Right lung (tissue), 5 donors: ENCODE measurements around the gene SH3PXD2B. TPM values are rescaled to one million over a fixed set of nuclear protein-coding genes. Genes with fewer than 3 reads are reported as not detected.
"Not testable (repeated sequence)": the region's sequence is repeated elsewhere in the genome, so short reads cannot be mapped to it uniquely, and the experiment has no call there.

ENCODE experiments used
- DNase-seq, 2 donors: peaks; one replicate each; pipeline ENCODE4 v3.0.0-alpha.2; 2013
- polyA plus RNA-seq, 5 donors: library from polyadenylated mRNA; unstranded; fragments of 120-200 nt; gene quantifications; one replicate each; pipeline versions ENCODE4 v1.2.1 to v1.2.3, GENCODE V29; 2013; ENCODE audit warnings: inconsistent platforms in 1 of 5, low replicate concordance in 1 of 5; ENCODE audit not compliant: insufficient read length in 5 of 5, insufficient read depth in 1 of 5

SH3PXD2B gene
- polyA plus RNA-seq, 5 donors, result 32.1 to 43.5 (median 37.5) TPM

DNA sequence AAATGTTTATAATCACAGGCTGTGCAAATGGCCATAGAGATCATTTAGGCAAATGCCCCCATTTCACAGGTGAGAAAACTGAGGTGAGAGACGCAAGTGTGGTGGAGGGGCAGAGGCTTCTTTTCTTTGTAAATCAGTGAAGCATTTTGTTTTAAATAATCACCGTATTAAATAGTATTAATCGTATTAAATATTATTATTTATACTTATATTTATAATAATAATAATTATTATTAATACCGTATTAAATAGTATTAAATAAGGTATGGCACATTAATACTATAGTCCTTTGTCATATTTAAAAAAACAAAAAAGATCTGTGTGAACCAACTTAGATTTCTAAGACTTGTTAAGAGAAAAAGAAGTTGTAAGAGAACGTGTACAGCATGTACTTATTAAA lies 32.6 kb upstream of the SH3PXD2B start:
- DNase-seq, result no peak

- DNase-seq, result no peak
These were observed 32.1 kb upstream of the SH3PXD2B start for GRCh38 chr5:172486451-172486850.

DNA sequence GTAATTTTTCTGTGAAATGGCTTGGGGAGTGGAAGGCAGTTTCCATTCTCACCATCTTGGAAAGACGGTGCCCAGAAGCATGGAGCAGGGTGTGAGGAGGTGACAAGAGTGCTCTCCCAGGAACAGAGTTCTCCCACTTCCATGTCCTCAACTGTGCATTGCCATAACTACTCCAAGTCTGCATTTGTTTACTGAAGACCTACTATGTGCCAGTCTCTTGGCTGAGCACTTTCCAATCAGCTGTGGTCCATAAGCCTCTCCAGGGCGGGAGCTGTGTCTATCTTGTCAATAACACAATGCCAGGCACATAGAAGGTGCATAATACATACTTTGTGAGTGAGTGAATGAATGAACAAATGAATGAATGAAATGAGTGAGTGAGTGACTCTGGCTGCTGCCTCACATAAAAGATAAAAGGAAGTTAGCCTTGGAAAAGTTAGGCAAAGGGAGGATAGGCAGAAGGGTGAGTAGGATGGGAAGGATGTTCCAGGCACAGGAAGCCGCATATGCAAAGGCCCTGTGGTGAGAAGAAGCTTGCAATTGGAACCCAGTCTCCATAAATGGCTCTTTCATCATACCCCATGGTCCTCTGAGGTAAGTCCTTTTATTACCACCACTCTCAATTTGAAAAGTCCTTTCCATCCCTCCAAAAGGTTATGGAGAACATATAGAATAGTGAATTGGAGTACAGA lies 31.3 kb upstream of the SH3PXD2B start:
- DNase-seq, result no peak

DNA sequence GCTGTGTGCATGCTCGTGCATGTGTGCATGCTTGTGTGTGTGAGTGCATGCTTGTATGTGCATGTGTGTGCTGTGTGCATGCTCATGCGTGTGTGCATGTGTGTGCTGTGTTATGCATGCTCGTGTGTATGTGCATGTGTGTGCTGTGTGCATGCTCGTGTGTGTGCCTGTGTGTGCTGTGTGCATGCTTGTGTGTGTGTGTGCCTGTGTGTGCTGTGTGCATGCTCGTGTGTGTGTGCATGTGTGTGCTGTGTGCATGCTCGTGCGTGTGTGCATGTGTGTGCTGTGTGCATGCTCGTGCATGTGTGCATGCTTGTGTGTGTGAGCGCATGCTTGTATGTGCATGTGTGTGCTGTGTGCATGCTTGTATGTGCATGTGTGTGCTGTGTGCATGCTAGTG lies 30.3 kb upstream of the SH3PXD2B start:
- no peak for DNase-seq

- no peak for DNase-seq
These were observed 28.1 kb upstream of the SH3PXD2B start for GRCh38 chr5:172482156-172483020.

- no peak for DNase-seq
These were observed 26.9 kb upstream of the SH3PXD2B start for GRCh38 chr5:172481011-172481800.

GRCh38 chr5:172479784-172480115 lies 25.4 kb upstream of the SH3PXD2B start:
- no peak for DNase-seq

DNA sequence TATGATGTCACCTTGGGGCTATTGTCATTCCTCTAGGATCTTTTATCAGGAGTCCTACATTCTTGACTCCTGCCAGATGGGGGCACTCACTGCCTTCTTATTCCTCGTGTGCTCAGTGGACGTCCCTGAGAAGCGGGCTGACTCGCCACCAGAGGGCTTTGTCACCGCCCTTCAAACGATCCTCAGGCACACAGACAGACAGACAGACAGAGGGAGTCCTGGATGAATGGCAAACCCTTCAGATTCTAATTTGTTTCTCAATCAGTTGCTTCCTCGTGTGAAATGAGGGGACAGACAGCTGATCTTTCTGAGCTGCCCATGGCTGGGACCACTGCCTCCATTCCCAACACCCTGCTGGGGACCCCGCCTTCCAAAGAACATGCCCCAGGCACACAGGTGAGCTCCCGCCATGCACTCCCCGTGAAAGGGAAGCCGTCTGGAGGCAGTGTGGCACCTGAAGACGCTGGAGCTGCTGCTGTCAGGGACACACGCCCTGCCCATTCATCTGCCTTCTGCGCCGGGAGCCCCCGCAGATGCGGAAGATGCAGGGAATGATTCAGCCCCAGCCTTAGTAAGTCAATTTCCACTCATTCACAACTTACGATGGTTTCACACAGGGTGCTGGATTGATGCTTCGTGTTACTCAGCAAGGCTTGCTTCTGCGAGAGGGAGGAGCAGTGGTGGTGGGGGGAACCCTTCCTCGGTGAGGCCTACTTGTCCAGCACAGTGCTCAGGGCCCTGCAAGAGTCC lies 24.9 kb upstream of the SH3PXD2B start:
- DNase-seq, result peak; percentile 76 to 83

DNA sequence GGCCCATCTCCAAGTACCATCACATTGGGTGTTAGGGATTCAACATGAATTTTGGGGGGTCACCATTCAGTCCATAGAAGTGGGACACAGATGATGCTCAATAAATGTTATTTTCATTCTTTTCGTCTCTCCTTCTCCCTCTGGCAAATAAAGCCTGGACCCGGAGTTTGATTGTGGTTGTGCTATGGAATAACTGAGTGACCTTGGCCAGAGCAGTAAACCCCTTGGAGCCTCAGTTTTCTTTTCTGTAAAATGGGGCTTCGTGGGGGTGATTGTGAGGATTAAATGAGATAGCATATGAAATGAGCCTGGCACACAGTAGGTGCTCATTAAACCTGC lies 24.3 kb upstream of the SH3PXD2B start:
- DNase-seq, result not testable (repeated sequence)

DNA sequence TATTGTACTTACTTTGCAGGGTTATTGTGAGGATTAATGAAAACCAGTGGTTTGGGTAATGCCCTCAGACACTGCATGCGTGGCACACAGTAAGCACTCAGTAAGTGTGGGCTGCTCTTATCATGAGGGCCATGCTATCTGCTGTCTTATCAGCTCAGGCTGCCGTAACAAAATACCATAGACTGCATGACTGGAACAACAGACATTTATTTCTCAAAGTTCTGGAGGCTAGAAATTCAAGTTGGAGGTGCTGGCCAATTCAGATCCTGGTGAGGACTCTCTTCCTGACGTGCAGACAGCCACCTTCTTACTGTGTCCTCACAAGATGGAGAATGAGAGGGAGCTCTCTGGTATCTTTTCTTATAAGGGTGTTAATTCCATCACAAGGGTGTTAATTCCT lies 23.9 kb upstream of the SH3PXD2B start:
- no peak for DNase-seq

DNA sequence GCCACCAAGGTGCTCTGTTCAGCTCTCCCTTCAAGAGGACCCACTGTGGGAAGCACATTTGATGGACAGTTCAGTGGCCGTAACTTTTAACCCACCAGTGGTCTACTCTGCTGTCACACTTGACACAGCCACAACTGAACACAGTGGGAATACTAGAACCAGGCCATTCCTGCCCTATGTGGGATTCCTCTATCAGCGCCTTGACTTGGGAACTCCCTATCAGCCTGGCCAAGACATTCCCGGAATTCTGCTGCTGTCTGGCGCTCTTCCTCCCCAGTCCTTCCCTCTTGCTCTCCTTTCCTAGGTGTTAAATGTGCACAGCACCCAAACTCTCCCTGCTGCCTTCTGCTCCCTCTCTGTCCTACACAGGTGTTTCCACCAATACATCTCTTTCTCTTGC lies 23.1 kb upstream of the SH3PXD2B start:
- no peak for DNase-seq

GRCh38 chr5:172474293-172474692 lies 20.0 kb upstream of the SH3PXD2B start:
- DNase-seq, result no peak

GRCh38 chr5:172473427-172473826 lies 19.1 kb upstream of the SH3PXD2B start:
- no peak for DNase-seq

GRCh38 chr5:172469697-172470096 lies 15.4 kb upstream of the SH3PXD2B start:
- no peak for DNase-seq

DNA sequence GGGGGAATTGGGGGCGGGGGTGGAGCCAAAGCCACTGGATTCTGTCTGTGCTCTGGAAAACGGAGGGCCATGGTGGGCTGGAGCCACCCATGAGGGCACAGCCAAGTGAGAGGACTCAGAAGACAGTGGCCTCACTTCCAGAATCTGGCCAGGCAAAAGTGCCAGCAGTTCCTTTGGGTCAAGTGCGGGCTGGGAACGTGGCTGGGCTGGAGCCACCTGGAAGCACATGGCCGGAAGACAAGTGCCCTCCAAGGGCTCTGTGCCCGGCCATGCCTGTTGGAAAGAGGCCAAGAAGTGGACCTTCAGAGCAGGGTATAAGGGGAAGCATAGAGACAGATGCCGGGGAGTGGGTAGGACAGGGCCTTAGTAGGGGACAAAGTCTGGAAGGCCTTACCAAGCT lies 11.7 kb upstream of the SH3PXD2B start:
- DNase-seq, result no peak

DNA sequence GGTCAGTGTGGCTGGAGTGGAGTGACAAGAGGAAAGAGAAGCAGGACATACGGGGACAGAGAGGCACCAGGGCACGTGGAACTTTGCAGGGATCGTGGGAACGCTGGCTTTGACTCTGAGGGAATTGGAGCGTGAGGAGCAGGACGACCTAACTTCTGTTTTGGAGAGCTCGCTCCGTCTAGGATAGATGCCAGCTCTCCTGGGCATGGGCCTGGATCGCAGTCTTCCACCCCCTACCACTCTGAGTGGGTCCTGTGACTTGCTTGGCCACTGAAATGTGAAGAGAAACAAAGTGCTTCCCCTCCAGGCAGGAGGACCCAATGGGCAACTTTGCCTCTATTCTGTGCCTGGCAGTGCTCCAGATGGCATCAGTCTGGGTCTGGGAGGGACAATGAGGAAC lies 8.7 kb upstream of the SH3PXD2B start:
- no peak for DNase-seq

GRCh38 chr5:172459783-172460165 lies 5.4 kb upstream of the SH3PXD2B start:
- DNase-seq, result no peak

- DNase-seq, result no peak
These were observed 4.9 kb upstream of the SH3PXD2B start for GRCh38 chr5:172458976-172459782.

- DNase-seq, result no peak
These were observed 1.9 kb upstream of the SH3PXD2B start for GRCh38 chr5:172456076-172456722.

- DNase-seq, result no peak
These were observed 1.3 kb upstream of the SH3PXD2B start for GRCh38 chr5:172455511-172456061.

GRCh38 chr5:172455087-172455381 lies 709 bp upstream of the SH3PXD2B start:
- no peak for DNase-seq
